ENCODE results near the gene LRIG1. TPM values are rescaled to one million over a fixed set of nuclear protein-coding genes. Genes with fewer than 3 reads are reported as not detected.

LRIG1 gene
- total and polyA plus RNA-seq, 7 donors, result 4.2 to 226 (median 150) TPM

DNA sequence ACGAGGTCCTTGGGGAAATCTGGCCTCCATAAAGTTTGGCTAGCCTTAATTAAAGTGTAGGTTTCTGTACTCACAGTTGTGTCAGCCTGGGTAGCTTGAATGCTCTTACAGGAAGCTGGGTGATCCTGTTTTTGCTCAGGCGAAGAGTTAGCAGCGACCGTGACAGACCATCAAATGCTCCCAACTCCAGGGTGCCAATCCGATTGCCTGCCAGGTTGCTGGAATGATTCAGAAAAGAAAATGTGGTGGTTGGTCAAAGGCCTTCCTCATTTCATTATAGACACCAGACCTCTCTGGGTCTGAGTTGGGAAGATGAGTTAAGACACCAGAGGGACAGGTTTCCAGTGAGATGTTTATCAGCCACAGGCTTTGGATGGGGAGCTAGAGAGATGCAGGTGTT lies 86.0 kb downstream of the LRIG1 start:
- Histone ChIP-seq H3K27ac (peak overlapping the region; percentile 68 to 95 (median 86)), H3K27me3 (no peaks in the 10 kb centered on the region), H3K4me1 (peaks cover 0 to 100% (median 95%) of the 10 kb centered on the region in 4 donors), H3K36me3 (peaks cover 16 to 41% (median 26%) of the 10 kb centered on the region in 4 donors), H3K9me3 (no peaks in the 10 kb centered on the region), H3K4me3 (no peak overlapping the region)
- 88 to 92% methylated on average over 5 of the region's 5 CpGs for WGBS, 2 donors
- DNase-seq, result no peak
- TF ChIP-seq POLR2AphosphoS5 (IDR thresholded peaks at IDR 0.05), result peak; percentile 17 to 82 (median 70)
- TF ChIP-seq, protein P1, sequence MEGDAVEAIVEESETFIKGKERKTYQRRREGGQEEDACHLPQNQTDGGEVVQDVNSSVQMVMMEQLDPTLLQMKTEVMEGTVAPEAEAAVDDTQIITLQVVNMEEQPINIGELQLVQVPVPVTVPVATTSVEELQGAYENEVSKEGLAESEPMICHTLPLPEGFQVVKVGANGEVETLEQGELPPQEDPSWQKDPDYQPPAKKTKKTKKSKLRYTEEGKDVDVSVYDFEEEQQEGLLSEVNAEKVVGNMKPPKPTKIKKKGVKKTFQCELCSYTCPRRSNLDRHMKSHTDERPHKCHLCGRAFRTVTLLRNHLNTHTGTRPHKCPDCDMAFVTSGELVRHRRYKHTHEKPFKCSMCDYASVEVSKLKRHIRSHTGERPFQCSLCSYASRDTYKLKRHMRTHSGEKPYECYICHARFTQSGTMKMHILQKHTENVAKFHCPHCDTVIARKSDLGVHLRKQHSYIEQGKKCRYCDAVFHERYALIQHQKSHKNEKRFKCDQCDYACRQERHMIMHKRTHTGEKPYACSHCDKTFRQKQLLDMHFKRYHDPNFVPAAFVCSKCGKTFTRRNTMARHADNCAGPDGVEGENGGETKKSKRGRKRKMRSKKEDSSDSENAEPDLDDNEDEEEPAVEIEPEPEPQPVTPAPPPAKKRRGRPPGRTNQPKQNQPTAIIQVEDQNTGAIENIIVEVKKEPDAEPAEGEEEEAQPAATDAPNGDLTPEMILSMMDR (IDR thresholded peaks at IDR 0.05), result no peak
- peak in 2 of 4 donors; percentile 20 to 50 for TF ChIP-seq EP300 (IDR thresholded peaks at IDR 0.05)
- intact Hi-C loops (cut with DNase I), result loop anchor here (5.0 to 10.0 kb wide), 3 partner anchors 200 to 292 kb away; no protein-coding TSS in a partner anchor

- peaks cover 0 to 100% (median 98%) of the 10 kb centered on the region in 4 donors for H3K4me1 ChIP-seq
- no peaks in the 10 kb centered on the region for H3K9me3 ChIP-seq
- H3K27ac ChIP-seq, result peak overlapping the region; percentile 11 to 95 (median 86)
- peaks cover 19 to 52% (median 33%) of the 10 kb centered on the region in 4 donors for H3K36me3 ChIP-seq
- no peak for DNase-seq
- intact Hi-C loops (cut with DNase I), result loop anchor here (10.0 kb wide), 1 partner anchor 202 kb away; no protein-coding TSS in a partner anchor
- no peak overlapping the region for H3K4me3 ChIP-seq
- H3K27me3 ChIP-seq, result no peaks in the 10 kb centered on the region
- TF ChIP-seq, protein P1 (IDR thresholded peaks at IDR 0.05), result no peak
- TF ChIP-seq EP300 (IDR thresholded peaks at IDR 0.05), result no peak
- no peak for TF ChIP-seq POLR2A (IDR thresholded peaks at IDR 0.05)
- no peak for TF ChIP-seq POLR2AphosphoS5 (IDR thresholded peaks at IDR 0.05)
- 88 to 90% methylated on average over 7 of the region's 7 CpGs for WGBS, 2 donors
Measured at GRCh38 chr3:66413151-66413751, 87.6 kb downstream of the LRIG1 start.

DNA sequence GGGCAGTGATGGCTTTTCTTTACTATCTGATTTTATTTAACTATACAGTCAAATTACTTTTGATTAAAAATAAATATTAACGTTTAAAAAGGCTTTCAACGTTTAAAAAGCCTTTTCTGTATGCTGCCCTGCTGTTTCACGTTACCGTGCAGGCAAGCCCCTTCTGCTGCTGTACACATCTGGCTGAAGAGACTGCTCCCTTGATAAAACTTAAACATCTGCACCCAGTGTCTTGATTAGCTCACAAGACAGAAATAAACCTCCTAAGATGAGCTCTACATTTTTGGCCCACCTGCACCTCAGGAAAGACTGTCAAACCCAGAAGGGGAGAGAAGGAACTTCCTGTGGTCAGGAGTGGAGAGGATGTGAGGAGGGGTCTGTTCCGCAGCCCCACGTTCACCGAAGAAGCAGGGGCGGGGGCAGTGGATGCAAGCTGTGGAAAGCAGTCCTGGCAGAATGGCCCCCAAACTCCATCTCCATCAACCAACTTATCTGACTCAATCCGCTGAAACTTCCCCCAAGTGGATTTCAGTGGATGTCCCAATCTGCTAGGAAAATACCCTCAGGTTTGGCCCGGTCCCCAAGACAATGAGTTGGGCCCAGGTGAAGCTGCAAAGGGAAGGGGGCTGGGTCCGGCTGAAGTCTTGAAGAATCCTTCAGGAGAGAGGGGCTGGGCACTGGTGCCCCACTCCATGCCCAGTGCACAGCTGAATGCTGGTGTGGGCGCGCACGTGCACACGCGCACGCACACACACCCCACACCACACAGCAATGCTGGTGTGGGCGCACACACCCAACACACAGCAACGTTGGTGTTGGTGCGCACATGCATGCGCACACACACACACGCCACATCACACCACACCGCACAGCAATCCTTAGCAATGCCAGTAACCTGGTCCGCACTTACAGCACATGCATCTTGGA lies 88.6 kb downstream of the LRIG1 start:
- peaks cover 0 to 100% (median 100%) of the 10 kb centered on the region in 4 donors for H3K4me1 ChIP-seq

GRCh38 chr3:66411474-66411873 lies 89.3 kb downstream of the LRIG1 start:
- Histone ChIP-seq H3K27me3 (no peaks in the 10 kb centered on the region), H3K4me3 (no peak overlapping the region), H3K9me3 (no peaks in the 10 kb centered on the region), H3K27ac (peak overlapping the region; percentile 31 to 95 (median 86)), H3K36me3 (peaks cover 19 to 66% (median 39%) of the 10 kb centered on the region in 4 donors), H3K4me1 (peaks cover 0 to 100% (median 100%) of the 10 kb centered on the region in 4 donors)
- 72 to 73% methylated on average over 8 of the region's 8 CpGs for WGBS, 2 donors
- DNase-seq, result peak; percentile 68
- intact Hi-C loops (cut with DNase I), result loop anchor here (10.0 kb wide), 1 partner anchor 203 kb away; no protein-coding TSS in a partner anchor
- TF ChIP-seq EP300 (IDR thresholded peaks at IDR 0.05), result no peak
- TF ChIP-seq, protein P1 (IDR thresholded peaks at IDR 0.05), result no peak
- TF ChIP-seq POLR2AphosphoS5 (IDR thresholded peaks at IDR 0.05), result peak in 1 of 4 donors; percentile 6

More for the DNA sequence above, 88.6 kb downstream of the LRIG1 start:
- Histone ChIP-seq H3K9me3 (no peaks in the 10 kb centered on the region), H3K27ac (peak overlapping the region in 3 of 4 donors; percentile 82 to 95 (median 89)), H3K4me3 (no peak overlapping the region), H3K27me3 (no peaks in the 10 kb centered on the region), H3K36me3 (peaks cover 19 to 59% (median 34%) of the 10 kb centered on the region in 4 donors)
- intact Hi-C loops (cut with DNase I), result loop anchor here (10.0 kb wide), 1 partner anchor 203 kb away; no protein-coding TSS in a partner anchor
- peak; percentile 27 for DNase-seq
- TF ChIP-seq POLR2AphosphoS5 (IDR thresholded peaks at IDR 0.05) (no peak), EP300 (IDR thresholded peaks at IDR 0.05) (no peak), POLR2A (IDR thresholded peaks at IDR 0.05) (no peak)
- TF ChIP-seq, protein P1 (IDR thresholded peaks at IDR 0.05), result no peak
- 83 to 84% methylated on average over 24 of the region's 24 CpGs for WGBS, 2 donors

Data from sigmoid colon (tissue), 7 donors.